Smooth muscle cell of the umbilical artery (primary cell): ENCODE measurements around the gene KARS1. TPM values are rescaled to one million over a fixed set of nuclear protein-coding genes. Genes with fewer than 3 reads are reported as not detected.

Experiments used
- total RNA-seq: library from RNA; depleted of rRNA; stranded (reverse); fragments of >200 nt; gene quantifications from 2 replicates; pipeline ENCODE4 v1.2.3, GENCODE V29; 2014

Gene KARS1
- 127 and 164 TPM in 2 replicates for total RNA-seq

DNA sequence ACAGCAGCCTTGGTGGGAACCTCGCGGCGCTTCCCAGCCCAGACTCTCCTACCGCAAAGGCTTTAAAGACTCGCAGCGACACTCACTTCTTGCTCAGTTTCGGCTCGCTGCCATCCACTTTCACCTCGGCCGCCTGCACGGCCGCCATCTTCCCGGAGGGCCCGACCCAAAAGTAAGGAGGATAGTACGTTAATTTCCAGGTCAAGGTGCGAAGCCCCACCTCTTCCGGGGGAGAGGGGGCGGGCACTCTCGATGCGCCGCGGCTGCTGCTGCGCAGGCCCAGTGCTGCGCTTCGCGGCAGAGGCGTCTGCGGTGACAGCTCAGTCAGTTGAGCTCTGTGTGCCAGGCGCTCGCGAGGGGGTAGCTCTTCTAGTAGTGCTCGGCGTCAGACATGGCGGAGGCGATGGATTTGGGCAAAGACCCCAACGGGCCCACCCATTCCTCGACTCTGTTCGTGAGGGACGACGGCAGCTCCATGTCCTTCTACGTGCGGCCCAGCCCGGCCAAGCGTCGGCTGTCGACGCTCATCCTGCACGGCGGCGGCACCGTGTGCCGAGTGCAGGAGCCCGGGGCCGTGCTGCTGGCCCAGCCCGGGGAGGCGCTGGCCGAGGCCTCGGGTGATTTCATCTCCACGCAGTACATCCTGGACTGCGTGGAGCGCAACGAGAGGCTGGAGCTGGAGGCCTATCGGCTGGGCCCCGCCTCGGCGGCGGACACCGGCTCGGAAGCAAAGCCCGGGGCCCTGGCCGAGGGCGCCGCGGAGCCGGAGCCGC is at the start of gene KARS1, which contains the start of gene TERF2IP:
KARS1 (minus strand) TSS at position 174 of the 773 bp plus-strand sequence; CDS start at position 148, 26 bp downstream.
TERF2IP (plus strand) TSS at position 282 of the 773 bp plus-strand sequence; CDS start at position 392, 110 bp downstream.

GRCh38 chr16:75676909-75677308 is 29.4 kb upstream of the KARS1 start, which contains the start of gene CPHXL2:
Gene CPHXL2 (minus strand): TSS chr16:75677009. CDS start chr16:75676999, 10 bp downstream.

GRCh38 chr16:75622761-75623605 is 24.5 kb downstream of the KARS1 start, which contains the start of gene ADAT1:
Gene ADAT1 (minus strand): TSS chr16:75623281. CDS start chr16:75620799, 2,482 bp downstream.

Other genes starting within 250 kb of the KARS1 start
- 52.0 and 64.4 TPM in 2 replicates for gene CFDP1, start 214.2 kb downstream of the KARS1 start, total RNA-seq
- 22.0 and 22.1 TPM in 2 replicates for gene TMEM170A, start 183.0 kb downstream of the KARS1 start, total RNA-seq
- 4.5 and 6.2 TPM in 2 replicates for gene CHST6, start 152.2 kb downstream of the KARS1 start, total RNA-seq
- 0.23 TPM in 1 of 2 replicates, not detected in the other for gene CHST5, start 111.6 kb downstream of the KARS1 start, total RNA-seq
- 17.2 and 21.5 TPM in 2 replicates for gene TMEM231, start 91.4 kb downstream of the KARS1 start, total RNA-seq
- 50.2 and 85.2 TPM in 2 replicates for gene GABARAPL2, start 81.3 kb downstream of the KARS1 start, total RNA-seq
- 68.9 and 80.5 TPM in 2 replicates for gene ADAT1, start 24.4 kb downstream of the KARS1 start, total RNA-seq
- 55.6 and 56.4 TPM in 2 replicates for gene TERF2IP, start 108 bp upstream of the KARS1 start, total RNA-seq
- gene CPHXL2, start 29.3 kb upstream of the KARS1 start, total RNA-seq: not detected in 2 replicates
- not detected in 2 replicates for gene DUXB, start 53.8 kb upstream of the KARS1 start, total RNA-seq
- not detected in 2 replicates for gene CPHXL, start 78.8 kb upstream of the KARS1 start, total RNA-seq